Measurements from ENCODE around the gene ROBO2.

Gene ROBO2

DNA sequence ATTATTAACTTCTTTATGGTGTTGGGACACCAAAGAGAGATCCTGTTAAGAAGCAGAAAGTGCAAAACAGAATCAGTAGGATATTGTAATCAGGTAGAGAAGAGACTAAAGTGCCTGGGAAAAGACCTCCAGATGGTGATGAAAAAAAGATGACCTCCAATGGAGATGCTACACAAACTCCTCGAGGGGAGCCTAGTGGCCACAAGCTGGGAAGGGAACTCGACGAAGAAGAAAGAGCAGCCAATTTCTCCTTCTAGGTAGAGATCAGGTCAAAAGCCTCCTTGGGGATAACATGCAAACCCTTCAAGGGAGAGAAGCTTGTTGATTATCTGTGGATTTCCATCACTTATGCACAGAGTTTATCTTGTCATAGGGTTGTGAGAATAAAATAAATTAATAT, 647.6 kb downstream of the ROBO2 start:
- no peak for DNase-seq

DNA sequence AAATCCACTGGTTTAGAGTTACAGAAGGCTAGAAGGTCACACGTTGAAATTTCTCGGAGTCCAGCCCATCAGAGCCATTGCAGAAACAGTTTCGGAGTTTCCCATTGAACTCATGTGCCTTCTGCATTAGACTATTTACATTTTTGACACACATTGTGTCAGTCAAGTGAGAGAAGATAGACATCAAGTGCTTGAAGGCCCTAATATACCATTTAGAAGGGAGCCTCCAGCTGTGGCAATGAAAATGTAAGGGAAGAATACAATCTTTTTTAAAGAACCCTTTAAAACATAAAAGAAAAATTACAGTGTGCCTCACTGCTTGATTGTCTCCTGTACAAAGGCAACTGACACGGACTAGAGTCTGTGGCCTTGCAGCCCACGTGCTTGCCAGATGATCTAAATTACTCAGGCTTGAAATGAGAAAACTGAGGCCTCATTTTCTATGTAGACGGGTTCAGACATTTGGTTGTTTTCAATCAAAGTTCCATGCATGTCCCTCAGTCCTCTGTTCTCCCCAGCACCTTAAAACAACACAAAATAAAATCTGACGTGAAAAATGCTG, 650.5 kb downstream of the ROBO2 start:
- DNase-seq: no peak

DNA sequence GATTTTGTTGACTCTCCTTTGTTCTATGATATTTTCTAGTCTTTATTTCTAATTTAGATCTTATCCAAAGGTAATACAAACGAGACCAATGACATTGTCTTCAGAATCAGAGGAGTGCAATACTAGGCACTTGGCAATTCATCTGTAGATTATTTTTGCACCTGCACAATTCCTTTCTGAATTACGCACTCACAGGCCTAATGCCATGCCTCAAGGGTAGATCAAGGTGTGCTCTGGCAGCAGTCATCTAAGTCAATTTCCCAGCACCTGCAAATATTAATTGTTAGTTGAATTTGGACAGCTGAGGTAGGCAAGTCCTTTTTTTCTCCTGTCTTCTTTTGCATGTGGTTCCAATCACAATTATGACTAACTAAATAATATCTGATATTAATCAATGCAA, 653.2 kb downstream of the ROBO2 start:
- DNase-seq: no peak

DNA sequence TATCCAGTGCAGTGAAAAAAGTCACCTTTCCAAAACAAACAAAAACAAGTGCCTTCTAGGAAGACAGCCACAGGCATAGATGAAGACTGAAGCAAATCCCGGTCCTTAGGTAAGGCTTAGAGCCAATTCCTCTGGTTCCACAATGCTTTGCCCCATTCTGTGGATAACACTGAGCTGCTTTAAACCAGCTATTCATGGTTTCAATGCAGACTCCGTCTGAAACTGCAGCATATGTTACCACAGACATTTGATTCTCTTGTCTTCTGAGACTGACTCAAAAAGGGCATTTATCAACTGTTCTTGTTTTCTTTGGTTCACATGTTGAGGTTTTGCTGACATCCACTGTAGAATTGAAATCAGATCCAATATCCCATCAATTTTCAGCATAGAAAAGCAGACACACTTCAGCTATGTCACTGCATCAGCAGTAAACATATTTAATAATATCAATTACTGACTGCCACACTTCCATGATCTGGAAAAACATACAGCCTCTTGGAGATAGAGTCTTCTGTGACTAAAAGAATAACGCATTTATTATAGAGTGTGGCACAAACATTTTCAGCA, 659.3 kb downstream of the ROBO2 start:
- DNase-seq: no peak
